Ectodermal cell (in vitro differentiated cells): ENCODE results near the gene OASL.

ENCODE experiments used
- H3K27ac ChIP-seq: 2 replicates; pipeline ENCODE4 v1.7.0; 2013; ENCODE audit warnings: mild to moderate bottlenecking, low read depth, low read length; ENCODE audit not compliant: insufficient read depth, poor library complexity, severe bottlenecking
- H3K27me3 ChIP-seq: 2 replicates; pipeline ENCODE4 v1.7.0; 2013; ENCODE audit warnings: mild to moderate bottlenecking, low read length; ENCODE audit not compliant: insufficient read depth, control insufficient read depth, poor library complexity, severe bottlenecking
- H3K36me3 ChIP-seq: one replicate; pipeline ENCODE4 v1.7.0; 2013; ENCODE audit warnings: low read length; ENCODE audit not compliant: control insufficient read depth, insufficient read depth
- H3K4me1 ChIP-seq: one replicate; pipeline ENCODE4 v1.7.0; 2013; ENCODE audit warnings: low read length; ENCODE audit not compliant: control insufficient read depth, insufficient read depth
- H3K4me3 ChIP-seq: 2 replicates; pipeline ENCODE4 v1.7.0; 2013; ENCODE audit warnings: low read depth, low read length, control low read depth; ENCODE audit not compliant: insufficient read depth
- H3K9me3 ChIP-seq: 2 replicates; pipeline ENCODE4 v1.7.0; 2013; ENCODE audit warnings: mild to moderate bottlenecking, low read length, moderate library complexity; ENCODE audit not compliant: control insufficient read depth
- WGBS, 2 experiments: methylation state at CpG; one replicate each; pipeline ENCODE4 v1.1.7; 2013; ENCODE audit warnings: missing lambda C conversion rate in 2 of 2; 5-methylcytosine and 5-hydroxymethylcytosine counted together

The OASL gene

GRCh38 chr12:121000530-121000929 is 38.5 kb downstream of the OASL start:
- no peaks in the 10 kb centered on the region for H3K9me3 ChIP-seq
- H3K4me1 ChIP-seq, result no peaks in the 10 kb centered on the region
- no peak overlapping the region for H3K27ac ChIP-seq
- WGBS, 2 experiments, result 90 to 94% methylated on average over 11 of the region's 11 CpGs
- H3K36me3 ChIP-seq, result peaks cover 12% of the 10 kb centered on the region
- no peak overlapping the region for H3K4me3 ChIP-seq
- no peaks in the 10 kb centered on the region for H3K27me3 ChIP-seq

- Histone ChIP-seq H3K4me3 (no peak overlapping the region), H3K9me3 (no peaks in the 10 kb centered on the region), H3K27me3 (no peaks in the 10 kb centered on the region), H3K36me3 (peaks cover 9% of the 10 kb centered on the region), H3K4me1 (no peaks in the 10 kb centered on the region), H3K27ac (no peak overlapping the region)
- 72 to 77% methylated on average over 23 of the region's 23 CpGs for WGBS, 2 experiments
Measured at GRCh38 chr12:120999191-121000120, 39.6 kb downstream of the OASL start.

GRCh38 chr12:120998435-120998834 is 40.6 kb downstream of the OASL start:
- Histone ChIP-seq H3K9me3 (no peaks in the 10 kb centered on the region), H3K4me1 (no peaks in the 10 kb centered on the region), H3K4me3 (no peak overlapping the region), H3K27me3 (no peaks in the 10 kb centered on the region), H3K27ac (no peak overlapping the region), H3K36me3 (no peaks in the 10 kb centered on the region)
- WGBS, 2 experiments, result 90 to 95% methylated on average over 3 of the region's 3 CpGs

- Histone ChIP-seq H3K4me1 (no peaks in the 10 kb centered on the region), H3K36me3 (no peaks in the 10 kb centered on the region), H3K4me3 (no peak overlapping the region), H3K27ac (no peak overlapping the region), H3K9me3 (no peaks in the 10 kb centered on the region), H3K27me3 (no peaks in the 10 kb centered on the region)
- 87 to 88% methylated on average over 9 of the region's 9 CpGs for WGBS, 2 experiments
Measured at GRCh38 chr12:120997448-120997847, 41.6 kb downstream of the OASL start.

GRCh38 chr12:120996133-120996746 is 42.8 kb downstream of the OASL start:
- Histone ChIP-seq H3K9me3 (no peaks in the 10 kb centered on the region), H3K4me1 (no peaks in the 10 kb centered on the region), H3K27ac (no peak overlapping the region), H3K4me3 (no peak overlapping the region), H3K36me3 (no peaks in the 10 kb centered on the region), H3K27me3 (no peaks in the 10 kb centered on the region)
- WGBS, 2 experiments, result 91 to 94% methylated on average over 11 of the region's 11 CpGs

- Histone ChIP-seq H3K27ac (no peak overlapping the region), H3K4me3 (no peak overlapping the region), H3K27me3 (no peaks in the 10 kb centered on the region), H3K9me3 (no peaks in the 10 kb centered on the region), H3K36me3 (no peaks in the 10 kb centered on the region), H3K4me1 (no peaks in the 10 kb centered on the region)
- 89 to 90% methylated on average over 2 of the region's 2 CpGs for WGBS, 2 experiments
Measured at GRCh38 chr12:120994589-120995337, 44.3 kb downstream of the OASL start.

- Histone ChIP-seq H3K27ac (no peak overlapping the region), H3K4me1 (no peaks in the 10 kb centered on the region), H3K36me3 (no peaks in the 10 kb centered on the region), H3K4me3 (no peak overlapping the region), H3K9me3 (no peaks in the 10 kb centered on the region), H3K27me3 (no peaks in the 10 kb centered on the region)
- WGBS, 2 experiments, result 91 to 95% methylated on average over 14 to 15 of the region's 15 CpGs
Measured at GRCh38 chr12:120994059-120994458, 45.0 kb downstream of the OASL start.

DNA sequence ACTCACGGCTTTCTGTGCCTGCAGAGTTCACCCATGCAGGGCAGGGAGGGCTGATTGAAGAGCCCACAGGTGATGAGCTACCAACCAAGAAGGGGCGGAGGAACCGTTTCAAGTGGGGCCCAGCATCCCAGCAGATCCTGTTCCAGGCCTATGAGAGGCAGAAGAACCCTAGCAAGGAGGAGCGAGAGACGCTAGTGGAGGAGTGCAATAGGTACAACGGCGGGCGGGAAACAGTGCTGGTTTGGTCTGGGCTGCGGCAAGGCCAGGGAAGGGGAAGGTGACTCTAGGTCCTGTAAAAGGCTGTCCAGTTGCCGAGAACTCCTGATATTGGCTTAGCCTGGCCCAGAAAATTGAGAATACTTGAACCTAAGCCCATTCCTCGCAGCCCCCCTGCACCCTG is 45.5 kb downstream of the OASL start:
- H3K4me3 ChIP-seq, result no peak overlapping the region
- 90% methylated on average over 11 of the region's 11 CpGs for WGBS, 2 experiments
- no peaks in the 10 kb centered on the region for H3K36me3 ChIP-seq
- H3K27ac ChIP-seq, result no peak overlapping the region
- no peaks in the 10 kb centered on the region for H3K4me1 ChIP-seq
- H3K9me3 ChIP-seq, result no peaks in the 10 kb centered on the region
- H3K27me3 ChIP-seq, result no peaks in the 10 kb centered on the region

GRCh38 chr12:120992989-120993388 is 46.1 kb downstream of the OASL start:
- Histone ChIP-seq H3K27me3 (no peaks in the 10 kb centered on the region), H3K36me3 (no peaks in the 10 kb centered on the region), H3K9me3 (no peaks in the 10 kb centered on the region), H3K4me1 (no peaks in the 10 kb centered on the region), H3K4me3 (no peak overlapping the region), H3K27ac (no peak overlapping the region)
- 89 to 92% methylated on average over 1 of the region's 1 CpG for WGBS, 2 experiments

GRCh38 chr12:120991965-120992364 is 47.1 kb downstream of the OASL start:
- no peak overlapping the region for H3K27ac ChIP-seq
- H3K9me3 ChIP-seq, result no peaks in the 10 kb centered on the region
- H3K36me3 ChIP-seq, result no peaks in the 10 kb centered on the region
- H3K4me3 ChIP-seq, result no peak overlapping the region
- no peaks in the 10 kb centered on the region for H3K27me3 ChIP-seq
- H3K4me1 ChIP-seq, result no peaks in the 10 kb centered on the region
